ENCODE results near the gene ZFAND3.
A peak's percentile ranks its signal among the peaks of the same experiment; 100 is the strongest.

The ZFAND3 gene

GRCh38 chr6:37784585-37784967, 35.0 kb upstream of the ZFAND3 start:
- FAIRE-seq, result no peak
- no peak for TF ChIP-seq POLR2AphosphoS5 (IDR thresholded peaks at IDR 0.05; ENCODE audit: low read depth, low read length)
- no peak for TF ChIP-seq POLR2A (IDR thresholded peaks at IDR 0.05; ENCODE audit: low read depth, low read length)
- no peak for TF ChIP-seq TAF1 (IDR thresholded peaks at IDR 0.05; ENCODE audit: borderline replicate concordance, low read depth, low read length)
- no peak for DNase-seq (ENCODE audit: insufficient read length)

- no peak for FAIRE-seq
- DNase-seq (ENCODE audit: insufficient read length), result no peak
- TF ChIP-seq POLR2AphosphoS5 (IDR thresholded peaks at IDR 0.05; ENCODE audit: low read depth, low read length), result no peak
- TF ChIP-seq TAF1 (IDR thresholded peaks at IDR 0.05; ENCODE audit: borderline replicate concordance, low read depth, low read length), result no peak
- no peak for TF ChIP-seq POLR2A (IDR thresholded peaks at IDR 0.05; ENCODE audit: low read depth, low read length)
These were observed 34.4 kb upstream of the ZFAND3 start for GRCh38 chr6:37785002-37785662.

DNA sequence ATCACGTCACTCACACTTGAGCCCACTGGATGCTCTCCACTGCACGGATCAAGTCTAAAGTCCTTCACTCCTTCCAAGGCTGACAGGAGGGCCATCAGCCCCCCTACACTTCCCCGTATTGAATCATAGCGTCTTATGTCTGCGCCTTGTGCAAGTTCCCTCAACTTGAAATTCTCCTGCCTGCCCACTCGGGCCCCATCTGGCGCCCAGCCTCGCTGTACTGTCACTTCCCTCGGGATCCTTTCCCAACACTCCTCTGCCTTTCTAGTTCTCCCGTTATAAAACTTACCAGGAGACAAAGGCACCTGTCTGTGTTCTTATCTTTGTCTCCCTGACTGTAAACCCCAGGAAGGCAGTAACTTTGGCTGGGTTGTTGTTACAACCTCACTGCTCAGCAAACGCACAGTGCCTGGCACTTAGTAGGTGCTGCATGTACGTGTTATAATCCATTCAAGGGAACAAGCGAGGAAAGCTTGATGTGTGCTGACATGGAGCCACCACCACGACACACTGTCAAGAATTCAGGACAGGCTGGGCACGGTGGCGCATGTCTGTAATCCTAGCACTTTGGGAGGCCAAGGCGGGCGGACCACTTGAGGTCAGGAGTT, 33.8 kb upstream of the ZFAND3 start:
- FAIRE-seq (no peak), DNase-seq (ENCODE audit: insufficient read length) (no peak)
- TF ChIP-seq POLR2A (IDR thresholded peaks at IDR 0.05; ENCODE audit: low read depth, low read length), result no peak
- no peak for TF ChIP-seq POLR2AphosphoS5 (IDR thresholded peaks at IDR 0.05; ENCODE audit: low read depth, low read length)
- no peak for TF ChIP-seq TAF1 (IDR thresholded peaks at IDR 0.05; ENCODE audit: borderline replicate concordance, low read depth, low read length)

DNA sequence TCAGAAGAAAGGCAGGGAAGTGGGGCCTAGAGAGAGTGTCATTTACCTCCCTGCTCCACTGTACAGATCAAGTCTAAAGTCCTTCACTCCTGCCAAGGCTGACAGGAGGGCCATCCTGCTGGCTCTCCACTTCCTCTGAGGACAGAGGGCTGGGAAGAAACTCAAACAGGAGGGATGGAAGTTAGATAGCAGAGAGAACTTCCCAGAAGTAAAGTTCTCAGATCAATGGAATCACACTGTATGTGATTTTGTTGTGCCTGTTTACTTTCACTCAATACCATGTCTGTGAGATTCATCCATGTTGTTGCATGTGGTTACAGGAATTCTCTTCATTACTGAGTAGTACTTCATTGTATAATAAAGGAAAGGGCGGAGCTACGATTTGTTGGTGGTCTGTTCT, 32.3 kb upstream of the ZFAND3 start:
- FAIRE-seq (no peak), DNase-seq (ENCODE audit: insufficient read length) (no peak)
- no peak for TF ChIP-seq POLR2A (IDR thresholded peaks at IDR 0.05; ENCODE audit: low read depth, low read length)
- no peak for TF ChIP-seq POLR2AphosphoS5 (IDR thresholded peaks at IDR 0.05; ENCODE audit: low read depth, low read length)
- TF ChIP-seq TAF1 (IDR thresholded peaks at IDR 0.05; ENCODE audit: borderline replicate concordance, low read depth, low read length), result no peak

DNA sequence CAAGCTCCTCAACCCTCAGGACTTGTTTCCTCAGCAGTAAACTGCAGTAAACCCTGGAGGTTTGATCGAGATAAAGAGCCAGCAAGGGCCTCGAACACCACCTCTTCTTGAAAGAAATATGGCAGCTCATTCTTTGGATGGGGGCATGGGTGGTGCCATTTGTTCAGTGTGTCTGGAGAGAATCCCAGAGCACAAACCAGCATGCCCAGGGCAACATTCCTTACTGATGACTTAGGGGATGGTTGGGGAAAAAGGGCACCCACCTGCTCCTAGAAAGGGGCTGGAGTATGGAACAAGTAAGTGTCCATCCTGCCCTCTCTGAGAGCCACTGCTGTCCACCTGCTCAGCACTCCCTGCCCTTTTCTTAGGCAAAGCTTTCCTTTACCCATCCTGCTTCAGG, 31.3 kb upstream of the ZFAND3 start:
- DNase-seq (ENCODE audit: insufficient read length) (no peak), FAIRE-seq (no peak)
- no peak for TF ChIP-seq POLR2AphosphoS5 (IDR thresholded peaks at IDR 0.05; ENCODE audit: low read depth, low read length)

DNA sequence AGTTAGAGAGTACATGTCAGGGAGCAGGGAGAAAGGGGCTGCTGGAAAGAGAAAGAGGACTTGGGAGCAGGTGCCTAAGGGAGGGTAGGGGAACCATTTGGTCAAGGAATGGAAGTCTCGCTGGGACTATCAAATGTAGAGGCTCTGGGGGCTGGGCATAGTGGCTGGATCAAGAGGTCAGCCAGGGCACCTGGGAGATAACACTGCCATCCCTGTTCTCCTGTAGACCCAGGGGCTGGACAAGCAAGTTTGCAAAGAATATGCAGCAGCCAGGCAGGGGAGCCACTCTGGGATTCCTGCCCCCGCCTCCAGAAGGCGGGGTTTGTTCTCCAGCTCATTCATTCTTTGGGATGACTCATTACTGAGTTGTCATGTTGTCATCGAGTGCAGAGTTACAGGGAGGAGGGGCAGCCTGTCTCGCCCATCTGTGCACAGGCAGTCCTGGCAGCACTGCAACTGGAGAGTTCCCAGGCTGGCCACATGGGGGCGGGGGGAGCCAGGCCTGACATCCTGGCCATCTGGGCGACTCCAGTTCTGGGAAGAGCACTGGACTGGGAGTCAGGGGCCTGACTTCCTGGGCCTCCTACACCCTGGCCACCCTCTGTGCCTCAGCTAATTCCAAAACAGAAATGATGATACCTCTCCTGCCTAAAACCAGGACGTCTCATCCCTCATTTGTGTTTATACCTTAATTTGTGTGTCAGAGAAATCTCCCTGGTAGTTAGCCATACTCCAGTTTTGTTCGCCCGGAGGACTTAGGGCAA, 28.2 kb upstream of the ZFAND3 start:
- FAIRE-seq (peak; percentile 88), DNase-seq (ENCODE audit: insufficient read length) (peak; percentile 71)
- TF ChIP-seq TAF1 (IDR thresholded peaks at IDR 0.05; ENCODE audit: borderline replicate concordance, low read depth, low read length) (no peak), POLR2A (IDR thresholded peaks at IDR 0.05; ENCODE audit: low read depth, low read length) (no peak), POLR2AphosphoS5 (IDR thresholded peaks at IDR 0.05; ENCODE audit: low read depth, low read length) (no peak)

- FAIRE-seq (no peak), DNase-seq (ENCODE audit: insufficient read length) (no peak)
- TF ChIP-seq POLR2A (IDR thresholded peaks at IDR 0.05; ENCODE audit: low read depth, low read length), result no peak
- no peak for TF ChIP-seq POLR2AphosphoS5 (IDR thresholded peaks at IDR 0.05; ENCODE audit: low read depth, low read length)
- no peak for TF ChIP-seq TAF1 (IDR thresholded peaks at IDR 0.05; ENCODE audit: borderline replicate concordance, low read depth, low read length)
These were observed 27.0 kb upstream of the ZFAND3 start for GRCh38 chr6:37792457-37793033.

DNA sequence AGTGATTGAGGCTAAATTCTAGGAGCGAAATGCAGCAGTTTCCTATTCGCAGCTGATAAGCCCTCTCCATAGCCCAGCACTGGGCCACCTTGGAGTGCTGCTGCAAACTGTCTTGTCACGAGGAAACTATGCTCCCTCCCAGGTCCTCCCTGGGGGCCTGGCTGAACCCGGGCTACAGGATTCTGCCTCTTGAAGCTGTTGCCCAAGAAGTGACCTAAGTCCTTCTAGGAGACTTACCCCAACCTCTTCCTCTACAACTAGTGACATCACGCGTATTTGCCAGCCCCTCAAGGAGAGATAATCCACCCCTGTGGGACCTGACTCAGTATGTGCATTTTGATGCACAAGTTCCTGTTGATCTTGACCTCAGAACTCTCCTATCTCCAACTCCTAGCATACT, 26.5 kb upstream of the ZFAND3 start:
- DNase-seq (ENCODE audit: insufficient read length), result no peak
- FAIRE-seq, result no peak
- no peak for TF ChIP-seq TAF1 (IDR thresholded peaks at IDR 0.05; ENCODE audit: borderline replicate concordance, low read depth, low read length)
- TF ChIP-seq POLR2A (IDR thresholded peaks at IDR 0.05; ENCODE audit: low read depth, low read length), result no peak
- no peak for TF ChIP-seq POLR2AphosphoS5 (IDR thresholded peaks at IDR 0.05; ENCODE audit: low read depth, low read length)

GRCh38 chr6:37794825-37795224, 24.7 kb upstream of the ZFAND3 start:
- TF ChIP-seq POLR2AphosphoS5 (IDR thresholded peaks at IDR 0.05; ENCODE audit: low read depth, low read length) (no peak), POLR2A (IDR thresholded peaks at IDR 0.05; ENCODE audit: low read depth, low read length) (no peak), TAF1 (IDR thresholded peaks at IDR 0.05; ENCODE audit: borderline replicate concordance, low read depth, low read length) (no peak)
- no peak for FAIRE-seq
- DNase-seq (ENCODE audit: insufficient read length), result no peak

- no peak for FAIRE-seq
- TF ChIP-seq TAF1 (IDR thresholded peaks at IDR 0.05; ENCODE audit: borderline replicate concordance, low read depth, low read length), result no peak
- TF ChIP-seq POLR2A (IDR thresholded peaks at IDR 0.05; ENCODE audit: low read depth, low read length), result no peak
- TF ChIP-seq POLR2AphosphoS5 (IDR thresholded peaks at IDR 0.05; ENCODE audit: low read depth, low read length), result no peak
These were observed 20.9 kb upstream of the ZFAND3 start for GRCh38 chr6:37798436-37799262.

GRCh38 chr6:37799263-37799644, 20.3 kb upstream of the ZFAND3 start:
- FAIRE-seq (no peak), DNase-seq (ENCODE audit: insufficient read length) (no peak)

More at GRCh38 chr6:37798436-37799262, 20.9 kb upstream of the ZFAND3 start:
- DNase-seq (ENCODE audit: insufficient read length), result no peak

More at GRCh38 chr6:37799263-37799644, 20.3 kb upstream of the ZFAND3 start:
- TF ChIP-seq POLR2A (IDR thresholded peaks at IDR 0.05; ENCODE audit: low read depth, low read length), result no peak
- TF ChIP-seq TAF1 (IDR thresholded peaks at IDR 0.05; ENCODE audit: borderline replicate concordance, low read depth, low read length), result no peak
- no peak for TF ChIP-seq POLR2AphosphoS5 (IDR thresholded peaks at IDR 0.05; ENCODE audit: low read depth, low read length)
